ENCODE measurements around the gene ZNF620.

DNA sequence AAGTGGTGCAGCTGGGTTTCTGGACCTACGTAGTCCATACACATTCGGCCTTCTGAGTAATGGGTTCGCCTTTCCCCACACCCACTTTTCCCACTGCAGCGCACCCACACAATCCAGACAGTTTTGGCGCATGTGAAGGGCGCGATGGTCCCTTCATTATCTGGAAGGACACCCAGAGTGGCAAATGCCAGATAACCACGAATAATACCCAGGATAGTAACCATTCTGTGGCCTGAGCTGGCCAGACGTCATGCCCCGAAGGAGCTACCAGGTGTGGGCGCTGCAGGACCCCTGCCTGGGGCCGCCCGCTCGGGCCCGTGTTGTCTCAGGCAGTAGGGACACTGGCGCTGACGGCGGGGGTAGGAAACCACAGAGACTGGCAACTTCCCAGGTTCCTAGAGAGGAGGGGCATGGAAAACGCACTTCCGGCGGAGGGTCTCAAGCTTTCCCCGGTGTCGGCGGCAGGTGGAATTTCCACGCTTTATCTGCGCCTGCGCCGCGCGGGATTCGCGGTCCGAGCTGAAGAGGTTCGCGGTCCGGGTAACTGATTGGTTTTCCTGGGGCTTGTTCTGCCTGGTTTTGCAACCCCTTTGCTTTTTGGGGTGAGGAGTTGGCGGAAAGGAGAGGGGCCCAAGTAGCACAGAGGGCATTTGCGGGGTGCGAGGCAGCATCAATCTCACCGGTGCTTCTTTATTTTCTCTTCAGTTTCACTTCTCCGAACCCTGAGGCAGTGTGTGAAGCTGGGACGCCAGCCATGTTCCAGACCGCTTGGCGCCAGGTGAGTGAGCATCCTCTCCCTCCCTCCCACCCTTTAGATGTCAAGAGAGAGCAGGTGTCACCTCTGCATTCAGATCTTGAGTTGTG lies at the start of gene ZNF620:
- TF ChIP-seq, protein P1, sequence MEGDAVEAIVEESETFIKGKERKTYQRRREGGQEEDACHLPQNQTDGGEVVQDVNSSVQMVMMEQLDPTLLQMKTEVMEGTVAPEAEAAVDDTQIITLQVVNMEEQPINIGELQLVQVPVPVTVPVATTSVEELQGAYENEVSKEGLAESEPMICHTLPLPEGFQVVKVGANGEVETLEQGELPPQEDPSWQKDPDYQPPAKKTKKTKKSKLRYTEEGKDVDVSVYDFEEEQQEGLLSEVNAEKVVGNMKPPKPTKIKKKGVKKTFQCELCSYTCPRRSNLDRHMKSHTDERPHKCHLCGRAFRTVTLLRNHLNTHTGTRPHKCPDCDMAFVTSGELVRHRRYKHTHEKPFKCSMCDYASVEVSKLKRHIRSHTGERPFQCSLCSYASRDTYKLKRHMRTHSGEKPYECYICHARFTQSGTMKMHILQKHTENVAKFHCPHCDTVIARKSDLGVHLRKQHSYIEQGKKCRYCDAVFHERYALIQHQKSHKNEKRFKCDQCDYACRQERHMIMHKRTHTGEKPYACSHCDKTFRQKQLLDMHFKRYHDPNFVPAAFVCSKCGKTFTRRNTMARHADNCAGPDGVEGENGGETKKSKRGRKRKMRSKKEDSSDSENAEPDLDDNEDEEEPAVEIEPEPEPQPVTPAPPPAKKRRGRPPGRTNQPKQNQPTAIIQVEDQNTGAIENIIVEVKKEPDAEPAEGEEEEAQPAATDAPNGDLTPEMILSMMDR (IDR thresholded peaks at IDR 0.05; ENCODE audit: insufficient read depth, low read length, poor library complexity, severe bottlenecking) = no peak
- no peak for TF ChIP-seq EZH2phosphoT487 (conservative IDR thresholded peaks at IDR 0.05; ENCODE audit: low read length)
